HG03378 (cell line): ENCODE measurements around the gene ATP2A3.

Experiments used
- ATAC-seq: cut with Tn5 transposase; IDR thresholded peaks from one replicate; pipeline ENCODE4 v1.9.1; 2021; ENCODE audit warnings: mild to moderate bottlenecking, moderate library complexity; ENCODE audit not compliant: unreplicated experiment

The ATP2A3 gene

DNA sequence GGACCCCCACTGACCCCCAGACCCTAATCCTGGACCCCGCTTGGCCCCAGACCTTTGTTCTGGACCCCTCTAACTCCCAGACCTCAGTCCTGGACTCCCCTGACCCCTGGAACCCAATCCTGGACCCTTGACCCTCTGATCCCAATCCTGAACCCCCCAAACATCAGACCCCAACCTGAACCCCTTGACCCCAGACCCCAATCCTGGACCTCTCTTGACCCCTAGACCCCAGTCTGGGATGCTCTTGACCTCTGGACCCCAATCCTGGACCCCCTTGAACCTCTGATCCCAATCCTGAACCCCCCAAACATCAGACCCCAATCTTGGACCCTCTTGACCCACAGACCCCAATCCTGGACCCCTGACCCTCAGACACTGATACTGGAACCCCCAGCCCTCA, 34.5 kb downstream of the ATP2A3 start:
- ATAC-seq = no peak

DNA sequence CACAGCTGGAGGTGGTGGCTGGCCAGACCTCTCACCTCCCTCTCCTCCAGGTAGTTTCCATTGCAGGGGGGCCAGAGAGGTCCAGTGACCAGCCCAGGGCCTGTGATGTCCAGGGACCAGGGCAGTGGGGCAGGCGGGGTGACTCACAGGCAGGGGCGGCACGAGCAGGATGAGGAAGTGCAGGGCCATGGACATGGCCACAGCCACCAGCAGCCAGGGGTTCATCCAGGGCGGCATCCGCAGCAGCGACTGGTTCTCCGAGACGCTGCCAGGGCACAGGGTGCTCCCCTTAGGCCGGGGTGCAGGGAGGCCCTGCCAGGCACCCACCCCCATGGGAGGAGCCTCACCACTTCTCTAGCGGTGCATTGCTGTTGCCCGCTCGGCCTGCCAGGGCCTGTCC, 35.1 kb downstream of the ATP2A3 start:
- no peak for ATAC-seq

DNA sequence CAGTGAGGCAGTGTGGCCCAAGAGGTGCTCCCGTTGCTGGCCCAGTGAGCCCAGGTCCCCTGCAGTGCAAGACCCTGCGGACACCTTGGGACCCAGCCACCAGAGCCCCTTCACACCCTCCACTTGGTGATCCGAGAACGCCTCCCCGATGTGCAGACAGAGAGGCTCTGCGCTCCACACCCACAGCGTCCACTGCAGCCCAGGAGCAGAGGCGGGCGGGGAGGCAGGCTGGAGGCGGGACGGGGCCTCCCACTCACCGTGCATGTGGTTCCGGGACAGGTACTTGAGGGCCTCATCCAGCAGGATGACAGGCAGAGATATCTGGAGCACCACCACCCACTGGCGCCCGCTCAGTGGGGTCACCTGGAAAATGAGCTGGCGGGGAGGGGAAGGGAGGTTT, 35.8 kb downstream of the ATP2A3 start:
- no peak for ATAC-seq

DNA sequence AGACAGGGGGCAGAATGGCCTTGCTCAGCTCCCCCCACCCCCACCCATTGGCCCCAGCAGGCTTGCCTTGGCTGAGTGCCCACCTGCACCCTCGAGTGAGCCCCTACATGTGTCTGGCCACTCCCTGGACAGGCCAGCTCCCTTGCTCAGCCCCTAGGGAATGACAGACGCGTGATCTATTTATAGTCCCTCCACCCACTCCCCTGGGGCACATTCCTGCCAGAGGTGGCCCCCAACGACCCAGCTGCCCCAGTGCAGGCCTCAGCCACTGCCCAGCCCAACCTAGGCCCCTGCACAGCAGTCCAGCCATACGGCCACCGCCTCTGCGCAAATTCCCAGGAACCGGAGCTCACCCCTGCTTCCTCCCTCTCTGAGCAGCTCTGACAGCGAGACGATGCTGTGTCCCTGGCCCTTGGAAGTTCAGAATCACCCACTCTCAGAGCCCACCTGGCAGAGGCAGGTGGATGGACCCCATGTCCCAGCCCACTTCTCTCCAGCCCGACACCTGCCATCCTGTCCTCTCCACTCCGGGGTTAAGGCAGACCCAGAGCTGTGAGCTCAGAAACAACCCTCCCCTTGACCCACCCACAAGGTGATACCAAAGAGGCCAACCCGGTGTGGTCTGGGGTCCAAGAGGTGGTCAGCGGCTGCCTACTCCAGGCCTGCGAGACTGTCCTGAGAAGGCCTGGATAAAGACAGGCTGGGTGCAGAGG, 36.5 kb downstream of the ATP2A3 start:
- ATAC-seq = no peak

DNA sequence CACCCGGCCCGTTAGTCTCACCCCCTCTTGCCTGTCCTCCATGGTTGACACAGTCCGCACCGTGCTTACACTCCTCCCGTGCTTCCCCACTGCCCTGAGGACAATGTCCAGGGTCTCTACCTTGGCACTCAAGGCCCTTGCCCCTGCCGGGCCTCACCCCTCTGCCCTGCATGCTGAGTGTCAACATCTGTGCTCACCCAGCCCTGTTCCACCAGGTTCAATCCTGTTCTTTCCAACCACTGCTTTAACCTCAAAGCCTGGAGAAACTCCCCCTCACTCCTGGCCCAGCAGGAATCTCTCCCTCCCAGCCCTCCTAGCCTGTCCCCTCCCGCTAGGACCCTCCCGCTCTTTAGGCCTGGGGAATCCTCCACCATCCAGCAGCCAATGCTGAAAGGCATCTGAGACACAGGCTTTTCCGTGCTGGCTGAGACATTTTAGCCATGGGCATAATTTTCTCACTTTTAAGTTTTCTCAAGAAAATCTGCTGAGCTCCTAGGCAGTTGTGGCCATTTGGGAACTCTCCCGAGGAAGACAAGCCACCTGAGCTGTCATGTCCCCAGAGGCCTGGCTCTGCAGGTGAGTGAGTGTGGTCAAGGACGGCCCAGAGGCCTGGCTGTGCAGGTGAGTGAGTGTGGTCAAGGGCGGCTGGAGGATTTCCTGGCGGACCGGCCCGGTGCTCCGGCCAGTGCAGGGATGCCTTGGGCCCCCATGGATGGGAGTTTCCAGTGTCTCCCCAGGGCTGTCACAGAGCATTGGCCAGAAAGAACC, 37.2 kb downstream of the ATP2A3 start:
- no peak for ATAC-seq

DNA sequence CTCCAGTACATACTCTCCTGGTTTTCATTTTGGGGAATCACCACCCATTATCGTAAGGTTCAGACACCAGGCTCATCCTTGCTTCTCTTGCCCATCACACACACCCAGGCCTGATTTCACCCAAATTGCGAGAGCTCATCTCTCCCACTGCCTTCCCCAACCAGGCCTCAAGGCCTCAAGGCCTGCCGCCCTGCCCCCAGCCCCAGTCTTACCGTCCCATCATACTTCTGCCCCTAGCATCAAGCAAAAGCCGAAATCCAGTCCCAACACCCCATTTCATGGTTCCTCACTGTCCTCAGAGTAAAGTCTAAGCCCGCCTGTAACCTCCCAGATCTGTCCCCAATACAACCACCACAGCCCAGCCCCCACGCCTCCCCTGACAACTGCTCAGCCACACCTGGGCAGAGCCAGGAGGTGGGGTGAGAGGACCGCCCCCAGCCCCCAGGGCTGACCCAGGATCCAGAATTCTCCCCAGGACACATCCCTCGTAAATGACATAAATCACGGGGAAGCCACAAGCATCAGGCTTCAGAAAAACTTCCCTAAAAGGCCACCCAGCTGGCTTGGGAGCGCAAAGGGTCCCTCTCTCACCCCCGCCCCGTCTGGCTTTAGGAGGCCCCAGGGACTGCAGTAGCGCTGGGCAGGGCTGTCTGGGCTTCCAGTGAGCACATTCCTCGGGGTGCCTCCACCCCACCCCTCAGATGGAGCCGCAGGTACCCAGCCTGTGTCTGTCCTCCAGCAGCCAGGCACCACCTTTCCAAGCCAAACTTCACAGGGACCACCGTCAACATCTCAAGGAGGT, 38.4 kb downstream of the ATP2A3 start:
- ATAC-seq = no peak

DNA sequence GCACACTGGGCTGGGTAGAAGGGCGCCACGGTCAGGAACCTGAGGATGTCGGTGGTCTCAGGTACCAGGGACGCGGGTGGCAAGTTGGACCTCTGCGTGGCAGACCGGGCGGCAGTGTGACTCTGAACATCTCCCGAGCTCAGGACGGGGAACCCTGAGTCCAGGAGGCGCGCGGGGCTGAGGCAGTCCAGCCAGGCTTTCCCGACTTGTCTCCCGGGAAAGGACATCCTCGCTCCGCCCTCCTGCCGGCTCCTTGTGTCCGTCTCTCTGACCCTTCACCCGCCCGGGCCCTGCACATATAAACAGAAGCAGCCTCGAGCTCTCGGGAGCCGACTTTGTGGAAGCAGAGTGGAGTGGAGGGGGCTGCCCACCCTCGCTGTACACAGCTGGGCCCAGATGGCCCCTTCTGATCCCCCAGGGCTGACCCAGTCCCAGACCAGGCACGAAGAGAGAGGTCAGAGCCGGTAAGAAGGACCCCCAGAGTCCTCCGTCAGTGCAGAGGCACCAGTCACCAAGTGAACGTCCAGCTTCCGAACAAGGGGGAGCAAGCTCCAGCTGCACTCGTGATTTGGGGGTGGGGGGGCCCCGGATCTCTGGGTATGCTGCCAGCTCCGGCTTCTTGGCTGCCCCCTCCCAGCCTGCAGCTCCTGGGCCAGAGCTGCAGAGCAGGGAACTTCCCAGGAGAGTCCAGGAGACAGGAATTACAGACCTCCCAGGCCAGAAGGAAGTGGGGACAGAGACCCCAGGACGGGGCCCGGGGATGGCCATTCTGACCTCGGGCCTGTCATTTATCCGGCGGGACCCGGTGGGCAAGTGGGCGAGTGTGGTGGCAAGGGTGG, 39.5 kb downstream of the ATP2A3 start:
- ATAC-seq = no peak

DNA sequence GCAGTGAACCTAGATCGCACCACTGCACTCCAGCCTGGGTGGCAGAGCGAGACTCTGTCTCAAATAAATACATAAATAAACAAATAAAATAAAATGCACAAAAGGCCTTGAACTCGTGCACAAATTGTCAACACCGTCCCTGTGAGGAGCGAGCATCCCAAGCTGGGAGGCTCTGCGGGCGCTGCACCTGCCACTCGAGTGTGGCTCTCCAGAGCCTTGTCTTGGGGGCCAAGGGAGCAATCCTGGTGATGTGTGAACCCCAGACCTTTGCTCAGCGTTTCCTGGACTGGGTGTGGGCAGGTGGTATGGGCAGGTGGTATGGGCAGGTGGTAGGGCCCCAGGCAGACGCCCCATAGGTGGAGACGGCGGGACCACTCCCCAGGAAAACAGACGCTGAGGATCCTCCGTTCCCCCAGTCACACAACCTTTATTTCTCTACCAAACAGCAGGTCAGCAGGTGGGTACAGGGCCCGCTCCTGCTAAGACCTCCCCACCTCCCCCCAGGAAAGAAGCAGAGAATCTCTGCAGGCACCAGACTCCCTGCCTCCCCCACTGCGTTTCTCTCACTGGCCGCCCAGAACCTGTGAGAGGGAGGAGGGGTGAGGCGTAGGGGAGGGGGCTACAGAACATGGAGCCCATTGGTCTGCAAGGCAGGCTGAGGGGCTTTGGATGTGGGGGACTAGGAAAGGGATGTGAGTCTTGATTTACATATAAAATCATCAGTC, 40.6 kb downstream of the ATP2A3 start:
- ATAC-seq = no peak

DNA sequence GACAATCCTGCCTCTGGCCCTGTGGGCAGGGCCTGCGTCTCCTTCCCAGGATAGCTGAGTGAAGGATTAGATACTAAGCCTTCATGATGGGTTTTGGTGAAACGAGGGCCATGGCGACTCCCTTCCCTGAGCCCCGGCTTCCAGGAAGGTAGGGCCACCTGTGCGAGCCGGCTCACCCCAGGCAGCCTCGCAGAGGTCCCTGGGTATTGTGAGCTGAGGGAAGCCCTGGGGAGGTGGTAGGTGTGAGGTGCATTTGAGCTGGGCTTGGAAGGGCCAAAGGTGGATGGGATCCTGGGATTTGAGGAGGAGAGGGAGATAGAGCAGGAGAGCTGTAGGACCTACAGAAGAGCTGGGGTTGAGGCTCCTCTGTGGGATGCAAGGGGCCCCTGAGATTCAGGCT, 41.5 kb downstream of the ATP2A3 start:
- ATAC-seq = no peak

DNA sequence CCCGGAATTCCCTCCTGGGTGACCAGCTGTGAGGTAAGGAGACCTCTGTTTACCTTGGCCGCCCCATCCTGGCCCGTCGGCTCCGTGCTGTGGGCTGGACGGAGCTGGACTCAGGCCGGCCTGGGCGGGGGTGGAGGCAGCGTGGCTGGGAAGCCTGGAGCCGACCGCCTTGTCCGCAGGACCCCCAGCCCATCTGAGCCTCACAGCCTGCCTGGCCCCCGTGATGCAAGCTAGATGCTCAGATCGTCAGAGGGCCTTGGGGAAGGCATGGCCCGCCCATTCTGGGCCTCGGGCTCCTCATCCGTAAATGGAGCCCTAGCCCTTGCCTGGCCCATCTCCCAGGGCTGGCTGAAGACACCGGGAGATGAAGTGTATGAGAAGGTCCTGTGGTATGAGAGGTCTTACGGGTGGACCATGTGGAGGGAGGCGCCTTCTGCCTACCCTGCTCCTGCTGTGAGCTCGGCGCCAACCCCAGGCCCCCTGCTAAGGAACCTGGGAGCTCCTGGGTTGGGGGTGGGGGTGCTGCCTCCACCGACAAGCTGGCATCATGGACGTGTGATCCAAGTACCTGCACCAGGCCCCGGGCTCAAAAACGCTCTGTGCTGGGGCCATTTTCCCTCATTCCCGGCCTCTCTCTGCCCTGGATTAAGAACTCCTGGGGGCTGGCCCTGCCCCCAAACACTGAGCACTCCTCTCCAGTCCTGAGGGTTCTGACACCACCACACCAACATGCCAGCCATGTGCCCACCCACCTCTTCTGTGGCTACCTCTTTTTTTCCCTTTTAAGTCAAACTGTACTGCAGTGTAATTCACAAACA, 42.5 kb downstream of the ATP2A3 start:
- ATAC-seq = no peak

DNA sequence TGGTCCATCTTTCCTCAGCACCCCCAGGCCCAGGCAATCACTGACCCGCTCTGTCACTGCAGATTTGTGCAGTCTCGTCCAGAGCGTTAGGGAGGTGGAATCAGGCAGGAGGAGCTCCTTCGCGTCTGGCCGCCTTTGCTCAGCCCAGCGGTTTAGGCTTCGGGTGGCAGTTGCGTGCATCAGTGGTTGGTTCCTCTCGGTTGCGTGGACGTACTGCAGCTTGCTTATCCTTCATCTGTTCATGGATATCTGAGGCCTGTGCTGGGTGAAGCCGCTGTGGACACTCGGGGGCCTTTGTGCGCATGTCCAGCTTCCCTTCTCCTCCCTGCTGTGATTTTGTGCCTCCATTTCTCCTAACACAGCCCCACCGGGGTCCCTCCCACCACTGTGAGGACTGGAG, 43.2 kb downstream of the ATP2A3 start:
- no peak for ATAC-seq

DNA sequence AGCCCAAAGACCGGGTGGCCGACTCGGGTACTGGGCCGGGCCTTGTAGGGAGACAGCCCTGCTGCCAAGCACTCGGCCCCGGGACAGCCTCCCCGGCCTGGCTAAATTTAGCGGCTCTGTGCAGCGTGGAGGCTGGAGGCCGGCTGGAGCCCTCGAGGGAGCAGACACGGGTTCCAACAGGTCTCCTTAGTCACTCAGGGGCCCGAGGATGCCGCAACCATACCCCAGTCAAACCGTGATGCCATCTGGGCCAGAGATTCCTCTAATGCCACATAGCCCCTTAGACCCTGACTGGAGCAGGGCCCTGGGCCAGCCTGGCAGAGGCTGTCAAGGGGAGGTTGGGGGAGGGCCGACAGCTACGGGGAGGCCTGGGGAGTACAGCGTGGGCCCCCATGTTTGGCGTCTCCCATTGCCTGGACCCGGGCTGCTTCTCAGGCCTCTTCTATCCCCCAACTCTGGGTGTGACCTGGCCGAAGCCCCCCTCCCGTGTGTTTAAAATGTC, 45.1 kb downstream of the ATP2A3 start:
- ATAC-seq = no peak

DNA sequence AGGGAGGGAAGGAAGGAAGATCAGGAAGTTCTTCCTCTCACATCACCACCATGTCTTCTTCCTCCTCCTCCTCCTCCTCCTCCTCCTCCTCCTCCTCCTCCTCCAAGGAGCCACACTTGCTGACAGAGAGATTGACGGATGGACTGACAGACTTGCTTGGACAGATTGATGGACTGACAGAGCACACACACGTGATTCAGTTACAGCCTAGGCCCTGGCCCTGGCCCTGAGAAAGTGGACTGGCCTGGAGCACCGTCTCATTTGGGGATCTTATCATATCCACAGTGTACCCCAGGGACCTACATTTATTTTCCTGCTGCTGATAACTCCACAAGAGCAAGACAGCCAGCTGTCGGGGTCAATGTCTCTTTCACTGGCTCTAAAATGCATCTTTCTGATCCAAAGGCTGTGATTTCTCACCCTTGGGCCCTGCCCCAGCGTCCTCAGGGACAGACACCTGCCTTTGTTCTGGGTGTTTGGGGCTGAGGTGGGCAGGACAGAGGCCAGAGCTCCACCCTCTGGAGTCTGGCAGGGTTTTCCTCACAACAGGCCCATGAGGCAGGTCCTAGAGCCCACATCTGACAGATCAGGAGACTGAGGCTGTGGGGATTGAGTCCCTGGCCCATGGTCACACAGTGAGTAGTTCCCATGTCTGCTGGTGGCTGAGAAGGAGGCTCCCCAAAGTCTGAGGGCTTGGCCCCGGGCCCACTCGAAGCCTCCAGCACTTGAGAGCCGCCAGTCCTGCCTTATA, 45.7 kb downstream of the ATP2A3 start:
- ATAC-seq = no peak

DNA sequence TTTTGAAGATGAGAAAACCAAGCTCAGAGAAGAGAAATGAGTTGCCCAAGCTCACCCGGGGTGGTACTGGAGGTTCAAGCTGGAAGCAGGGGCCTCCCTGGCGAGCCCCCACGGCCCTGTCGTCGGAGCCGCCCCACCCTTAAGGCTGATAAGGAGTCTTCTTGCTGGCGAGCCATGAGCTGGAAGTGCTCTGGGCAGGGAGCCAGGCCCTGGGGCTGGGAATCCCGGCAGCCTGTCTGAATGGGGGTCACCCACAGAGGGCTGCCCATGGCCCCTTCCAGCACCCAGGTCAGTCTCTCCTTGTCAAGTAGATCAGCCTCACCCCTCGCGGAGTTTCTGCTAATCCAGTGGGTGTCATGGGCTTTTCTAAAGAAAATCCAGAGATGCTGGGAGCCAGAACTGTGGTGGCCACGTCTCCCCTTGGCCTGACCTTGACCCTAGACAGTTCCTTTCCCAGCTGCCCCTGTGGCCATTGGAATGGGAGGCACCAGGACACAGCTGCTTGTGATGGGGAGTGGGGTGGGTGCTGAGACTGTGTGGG, 46.8 kb downstream of the ATP2A3 start:
- no peak for ATAC-seq

DNA sequence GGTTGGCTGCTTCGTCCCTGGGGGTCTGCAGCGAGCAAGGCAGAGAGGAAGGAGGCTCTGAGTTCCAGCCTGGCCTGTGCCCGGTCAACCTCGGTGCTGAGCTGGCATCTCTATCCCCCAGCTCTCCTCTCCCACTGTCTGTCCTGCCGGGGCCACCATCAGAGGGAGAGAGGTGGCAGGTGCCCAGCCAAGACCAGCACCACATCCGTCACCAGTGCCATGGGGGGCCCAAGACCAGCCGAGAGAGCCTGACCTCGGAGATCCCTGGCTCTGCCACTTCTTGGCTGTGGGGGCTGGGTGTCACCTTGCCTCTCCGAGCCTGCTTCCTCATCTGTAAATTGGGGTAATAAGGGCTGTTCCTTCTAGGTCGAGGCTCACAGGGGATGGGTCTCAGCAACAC, 47.4 kb downstream of the ATP2A3 start:
- ATAC-seq = no peak

DNA sequence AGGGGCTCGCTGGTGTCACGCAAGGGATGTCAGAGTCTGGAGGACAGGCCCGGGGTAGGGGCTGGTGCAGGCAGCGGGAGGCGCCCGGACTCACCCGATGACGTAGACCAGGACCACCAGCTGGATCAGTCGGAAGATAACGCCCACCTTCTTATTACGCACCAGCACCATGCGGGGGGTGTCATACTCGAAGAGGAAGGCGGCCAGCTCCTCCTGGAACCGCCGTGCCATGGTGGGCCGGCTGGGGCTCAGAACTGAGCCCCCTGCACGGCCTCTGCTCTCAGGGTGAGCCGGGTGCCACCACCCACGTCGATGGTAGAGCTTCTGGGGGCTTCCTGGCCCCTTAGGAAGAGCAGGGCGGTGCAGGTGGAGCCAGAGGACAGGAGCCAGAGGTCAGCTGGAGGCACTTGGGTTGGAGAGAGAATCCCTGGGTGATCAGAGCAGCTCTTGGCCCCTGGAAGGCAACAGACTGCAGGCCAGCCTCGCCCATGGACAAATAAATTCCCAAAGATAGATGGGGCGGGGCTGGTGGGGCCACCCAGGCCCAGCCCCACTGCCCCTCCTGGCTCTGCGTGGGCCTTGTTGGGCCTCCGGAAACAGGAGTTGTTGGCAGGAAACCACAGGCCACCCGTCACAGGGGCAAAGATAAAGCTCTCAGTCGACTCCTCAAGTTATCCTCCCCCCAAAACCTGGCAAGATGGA, 48.1 kb downstream of the ATP2A3 start, which contains the start of gene P2RX1:
P2RX1 (minus strand) TSS at position 471 of the 702 bp plus-strand sequence; CDS start at position 231, 240 bp downstream.
- no peak for ATAC-seq

DNA sequence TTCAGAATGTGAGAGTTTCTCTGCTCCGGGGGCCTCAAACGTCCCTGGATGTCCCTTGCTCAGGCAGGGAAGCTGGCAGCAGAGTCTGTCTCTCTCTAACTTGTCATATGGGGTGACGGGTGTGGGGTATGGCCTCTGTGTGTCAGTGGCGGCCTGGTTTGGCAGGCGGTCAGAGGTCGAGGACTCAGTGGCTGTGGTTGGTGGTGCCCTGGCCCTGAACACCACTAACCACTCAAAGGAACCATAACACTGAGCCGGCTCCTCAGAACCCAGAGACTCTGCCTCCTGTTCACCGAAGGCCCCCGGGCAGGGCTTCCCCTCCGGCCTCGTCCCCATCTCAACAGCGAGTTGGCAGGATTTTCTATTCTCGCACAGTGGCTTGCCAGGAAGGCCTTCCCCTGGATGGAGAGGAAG, 48.6 kb downstream of the ATP2A3 start:
- ATAC-seq = no peak
